Measurements from ENCODE around the gene C12orf60. TPM values are rescaled to one million over a fixed set of nuclear protein-coding genes. Genes with fewer than 3 reads are reported as not detected.
A peak's percentile ranks its signal among the peaks of the same experiment; 100 is the strongest.

C12orf60 gene
- total RNA-seq, 1 experiment from 2014 or later = 1.8 TPM

- TF ChIP-seq ARID4B (CRISPR knock-in tag; IDR thresholded peaks at IDR 0.05; ENCODE audit: borderline replicate concordance) = peak; percentile 92
- peak; percentile 50 for TF ChIP-seq CTCF (IDR thresholded peaks at IDR 0.05)
- no peak for TF ChIP-seq RORB (CRISPR knock-in tag; IDR thresholded peaks at IDR 0.05)
- TF ChIP-seq ZSCAN18 (CRISPR knock-in tag; IDR thresholded peaks at IDR 0.05) = no peak
- no peak for TF ChIP-seq NR1H2 (CRISPR knock-in tag; IDR thresholded peaks at IDR 0.05)
- TF ChIP-seq RELA (CRISPR knock-in tag; IDR thresholded peaks at IDR 0.05; ENCODE audit: borderline replicate concordance) = no peak
- TF ChIP-seq ZBTB21 (CRISPR knock-in tag; IDR thresholded peaks at IDR 0.05; ENCODE audit: borderline replicate concordance) = 0 out of 2 replicates have a peak, but pooled peaks have one; percentile 62
- 0 out of 2 replicates have a peak, but pooled peaks have one; percentile 53 for TF ChIP-seq KAT7 (CRISPR knock-in tag; IDR thresholded peaks at IDR 0.05; ENCODE audit: borderline replicate concordance)
- 0 out of 2 replicates have a peak, but pooled peaks have one; percentile 15 for TF ChIP-seq TCF7 (CRISPR knock-in tag; IDR thresholded peaks at IDR 0.05; ENCODE audit: low read depth)
- TF ChIP-seq NR2C2 (CRISPR knock-in tag; IDR thresholded peaks at IDR 0.05) = no peak
- no peak for TF ChIP-seq ZNF121 (CRISPR knock-in tag; IDR thresholded peaks at IDR 0.05)
- TF ChIP-seq ZNF425 (CRISPR knock-in tag; conservative IDR thresholded peaks at IDR 0.05) = peak; percentile 97; the same call in 1 of the 2 replicates
- peak; percentile 96 for TF ChIP-seq PRRX2 (CRISPR knock-in tag; IDR thresholded peaks at IDR 0.05)
- no peak for TF ChIP-seq ZNF423 (CRISPR knock-in tag; IDR thresholded peaks at IDR 0.05)
- TF ChIP-seq SOX15 (CRISPR knock-in tag; IDR thresholded peaks at IDR 0.05) = no peak
- TF ChIP-seq FOXJ3 (CRISPR knock-in tag; IDR thresholded peaks at IDR 0.05; ENCODE audit: borderline replicate concordance) = no peak; the same call in 1 of the 2 replicates
- TF ChIP-seq AR (CRISPR knock-in tag; IDR thresholded peaks at IDR 0.05) = peak; percentile 98
- no peak for TF ChIP-seq ESRRA (CRISPR knock-in tag; IDR thresholded peaks at IDR 0.05; ENCODE audit: borderline replicate concordance)
- TF ChIP-seq ZNF263 (CRISPR knock-in tag; IDR thresholded peaks at IDR 0.05; ENCODE audit: low read depth) = no peak
- TF ChIP-seq ATF2 (CRISPR knock-in tag; IDR thresholded peaks at IDR 0.05; ENCODE audit: borderline replicate concordance, low read depth) = peak; percentile 40; the same call in 1 of the 2 replicates
- peak; percentile 95 for TF ChIP-seq TEAD1 (CRISPR knock-in tag; IDR thresholded peaks at IDR 0.05)
- no peak for TF ChIP-seq MXD4 (CRISPR knock-in tag; IDR thresholded peaks at IDR 0.05; ENCODE audit: borderline replicate concordance)
- TF ChIP-seq TEAD4 (CRISPR knock-in tag; IDR thresholded peaks at IDR 0.05) = peak; percentile 85
- no peak; the same call in 1 of the 2 replicates for TF ChIP-seq ZNF232 (CRISPR knock-in tag; IDR thresholded peaks at IDR 0.05)
Observed at GRCh38 chr12:14769969-14770495, 33.4 kb upstream of the C12orf60 start (continued).
